Liver (tissue), 9 donors: ENCODE measurements around the gene KCND2. TPM values are rescaled to one million over a fixed set of nuclear protein-coding genes. Genes with fewer than 3 reads are reported as not detected.

Experiments used
- DNase-seq: peaks from one replicate; pipeline ENCODE4 v3.0.0-alpha.2; 2017; ENCODE audit warnings: low spot score
- H3K27ac ChIP-seq, 2 donors: one replicate each; pipeline ENCODE4 v1.7.0; 2013; ENCODE audit warnings: inconsistent platforms in 2 of 2, low read length in 2 of 2, control low read depth in 1 of 2, low read depth in 1 of 2, mild to moderate bottlenecking in 1 of 2
- H3K27me3 ChIP-seq, 4 donors: one replicate each; pipeline versions ENCODE4 v1.6.1 to v1.7.0; 2013; ENCODE audit warnings: low read length in 3 of 4, inconsistent platforms in 1 of 4, mild to moderate bottlenecking in 1 of 4, moderate library complexity in 1 of 4; ENCODE audit not compliant: control insufficient read depth in 4 of 4, insufficient read depth in 4 of 4
- H3K36me3 ChIP-seq, 4 donors: one replicate each; pipeline versions ENCODE4 v1.6.1 to v1.7.0; 2013; ENCODE audit warnings: low read length in 3 of 4, mild to moderate bottlenecking in 3 of 4, low read depth in 1 of 4, moderate library complexity in 1 of 4; ENCODE audit not compliant: control insufficient read depth in 4 of 4, insufficient read depth in 3 of 4
- H3K4me1 ChIP-seq, 4 donors: one replicate each; pipeline versions ENCODE4 v1.6.1 to v1.7.0; 2013; ENCODE audit warnings: low read length in 3 of 4, mild to moderate bottlenecking in 3 of 4, moderate library complexity in 1 of 4; ENCODE audit not compliant: control insufficient read depth in 4 of 4, insufficient read depth in 4 of 4
- H3K4me3 ChIP-seq, 3 donors: one replicate each; pipeline versions ENCODE4 v1.6.1 to v1.7.0; 2013; ENCODE audit warnings: low read length in 3 of 3, control low read depth in 1 of 3, low read depth in 1 of 3, mild to moderate bottlenecking in 1 of 3
- H3K9ac ChIP-seq, 2 donors: one replicate each; pipeline ENCODE4 v1.7.0; 2013; ENCODE audit warnings: low read length in 2 of 2, mild to moderate bottlenecking in 2 of 2, moderate library complexity in 2 of 2, control low read depth in 1 of 2, low read depth in 1 of 2
- H3K9me3 ChIP-seq, 4 donors: one replicate each; pipeline versions ENCODE4 v1.6.1 to v1.7.0; 2013; ENCODE audit warnings: low read length in 3 of 4; ENCODE audit not compliant: control insufficient read depth in 4 of 4
- EGR1 ChIP-seq, 2 donors: IDR thresholded peaks; 2 replicates each; pipeline ENCODE4 v1.6.1; 2016 to 2018; ENCODE audit warnings: antibody characterized with exemption in 2 of 2, low read depth in 2 of 2
- FOXA1 ChIP-seq: IDR thresholded peaks from 2 replicates; pipeline ENCODE4 v1.6.1; 2016; ENCODE audit warnings: antibody characterized with exemption
- FOXA2 ChIP-seq: IDR thresholded peaks from 2 replicates; pipeline ENCODE4 v1.6.1; 2016; ENCODE audit warnings: antibody characterized with exemption
- GABPA ChIP-seq, 2 donors: IDR thresholded peaks in 1 of 2; conservative IDR thresholded peaks in 1 of 2; 2 replicates each; pipeline ENCODE4 v1.6.1; 2016; ENCODE audit warnings: antibody characterized with exemption in 2 of 2, mild to moderate bottlenecking in 1 of 2, moderate library complexity in 1 of 2
- HNF4A ChIP-seq, 2 donors: conservative IDR thresholded peaks; 2 replicates each; pipeline ENCODE4 v1.6.1; 2016; ENCODE audit warnings: antibody characterized with exemption in 2 of 2, mild to moderate bottlenecking in 2 of 2
- HNF4G ChIP-seq: IDR thresholded peaks from 2 replicates; pipeline ENCODE4 v1.6.1; 2016; ENCODE audit warnings: antibody characterized with exemption
- JUND ChIP-seq, 2 donors: IDR thresholded peaks; 2 replicates each; pipeline ENCODE4 v1.6.1; 2016; ENCODE audit warnings: antibody characterized with exemption in 2 of 2
- NR2F2 ChIP-seq: IDR thresholded peaks from 2 replicates; pipeline ENCODE4 v1.6.1; 2016; ENCODE audit warnings: antibody characterized with exemption
- RAD21 ChIP-seq, 2 donors: IDR thresholded peaks; 2 replicates each; pipeline ENCODE4 v1.6.1; 2016; ENCODE audit warnings: antibody characterized with exemption in 2 of 2, mild to moderate bottlenecking in 2 of 2
- REST ChIP-seq: IDR thresholded peaks from 2 replicates; pipeline ENCODE4 v1.6.1; 2016; ENCODE audit warnings: antibody characterized with exemption, mild to moderate bottlenecking
- RXRA ChIP-seq, 2 donors: IDR thresholded peaks; 2 replicates each; pipeline ENCODE4 v1.6.1; 2017 to 2018; ENCODE audit warnings: antibody characterized with exemption in 2 of 2, mild to moderate bottlenecking in 1 of 2
- SP1 ChIP-seq: IDR thresholded peaks from 2 replicates; pipeline ENCODE4 v1.6.1; 2018; ENCODE audit warnings: antibody characterized with exemption, mild to moderate bottlenecking
- TAF1 ChIP-seq: conservative IDR thresholded peaks from 2 replicates; pipeline ENCODE4 v1.6.1; 2016; ENCODE audit warnings: antibody characterized with exemption, mild to moderate bottlenecking
- YY1 ChIP-seq: IDR thresholded peaks from 2 replicates; pipeline ENCODE4 v1.6.1; 2016; ENCODE audit warnings: antibody characterized with exemption, mild to moderate bottlenecking
- ZBTB33 ChIP-seq: IDR thresholded peaks from 2 replicates; pipeline ENCODE4 v1.6.1; 2016; ENCODE audit warnings: antibody characterized with exemption
- WGBS: extraction: QIAGEN DNeasy Blood & Tissue Kit; methylation state at CpG from one replicate; pipeline ENCODE4 v1.1.7; 2013; 5-methylcytosine and 5-hydroxymethylcytosine counted together
- polyA plus RNA-seq, 2 donors: library from polyadenylated mRNA; stranded (reverse) in 1 of 2; unstranded in 1 of 2; fragments of 200-250 nt in 1 of 2; fragments of >200 nt in 1 of 2; fragmentation: Nextera tagmentation in 1 of 2; extraction: Ambion mirVana in 1 of 2; gene quantifications; one replicate each; pipeline versions ENCODE4 v1.2.1 to v1.2.3, GENCODE V29; 2013 to 2015
- total RNA-seq, 2 donors: library from RNA; depleted of rRNA; stranded (reverse); fragments of >200 nt; gene quantifications; one replicate each; pipeline ENCODE4 v1.2.3, GENCODE V29; 2014
- TF ChIP-seq, protein P1 (sequence below): fragments of 150-350 bp; IDR thresholded peaks from 2 replicates; pipeline ENCODE4 v1.5.1; 2017; ENCODE audit warnings: improper control_type of control experiment, low read depth, low read length; ENCODE audit not compliant: missing input control
- TF ChIP-seq, protein P2 (sequence below): IDR thresholded peaks from 2 replicates; pipeline ENCODE4 v1.6.1; 2016; ENCODE audit warnings: antibody characterized with exemption
- TF ChIP-seq, protein P3 (sequence below): IDR thresholded peaks from 2 replicates; pipeline ENCODE4 v1.6.1; 2016; ENCODE audit warnings: antibody characterized with exemption
- donor health status: healthy.
- donor health status: healthy.
- donor health status: healthy.
- donor health status: healthy.
- donor health status: healthy.

The KCND2 gene
- total and polyA plus RNA-seq, 4 donors = 0.02 to 0.22 (median 0.07) TPM

GRCh38 chr7:120227255-120227654 lies 45.7 kb upstream of the KCND2 start:
- H3K4me3 ChIP-seq = no peak overlapping the region
- no peak overlapping the region for H3K27ac ChIP-seq
- no peak for TF ChIP-seq RXRA (IDR thresholded peaks at IDR 0.05)
- TF ChIP-seq HNF4A (conservative IDR thresholded peaks at IDR 0.05) = no peak
- no peak for TF ChIP-seq HNF4G
- no peak for TF ChIP-seq SP1
- no peak for TF ChIP-seq RAD21 (IDR thresholded peaks at IDR 0.05)
- TF ChIP-seq, protein P1, sequence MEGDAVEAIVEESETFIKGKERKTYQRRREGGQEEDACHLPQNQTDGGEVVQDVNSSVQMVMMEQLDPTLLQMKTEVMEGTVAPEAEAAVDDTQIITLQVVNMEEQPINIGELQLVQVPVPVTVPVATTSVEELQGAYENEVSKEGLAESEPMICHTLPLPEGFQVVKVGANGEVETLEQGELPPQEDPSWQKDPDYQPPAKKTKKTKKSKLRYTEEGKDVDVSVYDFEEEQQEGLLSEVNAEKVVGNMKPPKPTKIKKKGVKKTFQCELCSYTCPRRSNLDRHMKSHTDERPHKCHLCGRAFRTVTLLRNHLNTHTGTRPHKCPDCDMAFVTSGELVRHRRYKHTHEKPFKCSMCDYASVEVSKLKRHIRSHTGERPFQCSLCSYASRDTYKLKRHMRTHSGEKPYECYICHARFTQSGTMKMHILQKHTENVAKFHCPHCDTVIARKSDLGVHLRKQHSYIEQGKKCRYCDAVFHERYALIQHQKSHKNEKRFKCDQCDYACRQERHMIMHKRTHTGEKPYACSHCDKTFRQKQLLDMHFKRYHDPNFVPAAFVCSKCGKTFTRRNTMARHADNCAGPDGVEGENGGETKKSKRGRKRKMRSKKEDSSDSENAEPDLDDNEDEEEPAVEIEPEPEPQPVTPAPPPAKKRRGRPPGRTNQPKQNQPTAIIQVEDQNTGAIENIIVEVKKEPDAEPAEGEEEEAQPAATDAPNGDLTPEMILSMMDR = no peak
- no peak for TF ChIP-seq FOXA1
- TF ChIP-seq, protein P2, sequence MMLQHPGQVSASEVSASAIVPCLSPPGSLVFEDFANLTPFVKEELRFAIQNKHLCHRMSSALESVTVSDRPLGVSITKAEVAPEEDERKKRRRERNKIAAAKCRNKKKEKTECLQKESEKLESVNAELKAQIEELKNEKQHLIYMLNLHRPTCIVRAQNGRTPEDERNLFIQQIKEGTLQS = no peak
- TF ChIP-seq REST = no peak
- no peak for TF ChIP-seq ZBTB33
- TF ChIP-seq TAF1 = no peak
- TF ChIP-seq YY1 = no peak
- TF ChIP-seq GABPA (IDR thresholded peaks at IDR 0.05 in 1 of 2, conservative IDR thresholded peaks at IDR 0.05 in 1 of 2) = no peak
- TF ChIP-seq, protein P3, sequence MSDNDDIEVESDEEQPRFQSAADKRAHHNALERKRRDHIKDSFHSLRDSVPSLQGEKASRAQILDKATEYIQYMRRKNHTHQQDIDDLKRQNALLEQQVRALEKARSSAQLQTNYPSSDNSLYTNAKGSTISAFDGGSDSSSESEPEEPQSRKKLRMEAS = no peak
- no peak for TF ChIP-seq EGR1 (IDR thresholded peaks at IDR 0.05; ENCODE audit: low read depth in 2 of 2)
- no peak for TF ChIP-seq JUND (IDR thresholded peaks at IDR 0.05)
- no peak for TF ChIP-seq NR2F2
- TF ChIP-seq FOXA2 = no peak
- H3K36me3 ChIP-seq = no peaks in the 10 kb centered on the region
- H3K9me3 ChIP-seq = no peaks in the 10 kb centered on the region
- H3K4me1 ChIP-seq = no peaks in the 10 kb centered on the region
- no peaks in the 10 kb centered on the region for H3K27me3 ChIP-seq
- no peak overlapping the region for H3K9ac ChIP-seq
- WGBS = 52% methylated on average over 3 of the region's 3 CpGs
- DNase-seq = no peak

DNA sequence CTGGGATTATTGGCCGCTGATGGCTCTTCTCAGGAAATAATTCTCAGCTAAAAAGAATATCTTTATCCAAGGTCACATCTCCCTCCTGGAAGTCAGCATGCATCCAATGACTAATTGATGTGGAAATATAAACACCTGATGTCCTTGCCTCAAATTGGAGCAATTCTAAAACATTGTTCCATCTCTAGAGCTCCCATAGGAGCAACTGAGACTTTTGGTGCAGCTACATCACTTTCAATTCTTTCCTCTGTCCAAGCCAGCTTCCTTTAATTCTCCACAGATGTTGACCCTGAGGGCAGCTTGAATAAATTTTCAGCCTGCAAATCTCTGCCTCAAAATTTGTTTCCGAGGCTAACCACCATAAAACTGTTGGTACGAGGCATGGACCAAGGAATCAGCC lies 43.9 kb upstream of the KCND2 start:
- Histone ChIP-seq H3K9me3 (no peaks in the 10 kb centered on the region), H3K27ac (no peak overlapping the region), H3K4me1 (no peaks in the 10 kb centered on the region), H3K9ac (no peak overlapping the region), H3K4me3 (no peak overlapping the region), H3K36me3 (no peaks in the 10 kb centered on the region), H3K27me3 (no peaks in the 10 kb centered on the region)
- 71% methylated on average over 3 of the region's 3 CpGs for WGBS
- DNase-seq = no peak
- TF ChIP-seq TAF1 = no peak
- no peak for TF ChIP-seq HNF4A (conservative IDR thresholded peaks at IDR 0.05)
- TF ChIP-seq, protein P1 = no peak
- no peak for TF ChIP-seq SP1
- TF ChIP-seq REST = no peak
- no peak for TF ChIP-seq FOXA1
- TF ChIP-seq RXRA (IDR thresholded peaks at IDR 0.05) = no peak
- no peak for TF ChIP-seq YY1
- TF ChIP-seq JUND (IDR thresholded peaks at IDR 0.05) = no peak
- TF ChIP-seq, protein P2 = no peak
